22Rv1 (cell line): ENCODE data around the gene HEXA.

Experiments used
- H3K27ac ChIP-seq: fragments of 450-650 bp; 2 replicates; pipeline ENCODE4 v1.5.1; 2017
- CTCF ChIP-seq: fragments of 450-650 bp; IDR thresholded peaks from 2 replicates; pipeline ENCODE4 v1.5.1; 2017; ENCODE audit warnings: mild to moderate bottlenecking
- ZFX ChIP-seq: fragments of 450-650 bp; IDR thresholded peaks from 2 replicates; pipeline ENCODE4 v1.6.1; 2017; ENCODE audit warnings: antibody characterized with exemption, borderline replicate concordance

Gene HEXA

GRCh38 chr15:72372361-72372760, 3.5 kb downstream of the HEXA start:
- TF ChIP-seq CTCF (no peak), ZFX (no peak)

GRCh38 chr15:72369964-72370363, 5.8 kb downstream of the HEXA start:
- no peak overlapping the region for H3K27ac ChIP-seq
- no peak for TF ChIP-seq CTCF
- no peak for TF ChIP-seq ZFX

More at GRCh38 chr15:72372361-72372760, 3.5 kb downstream of the HEXA start:
- H3K27ac ChIP-seq: no peak overlapping the region

GRCh38 chr15:72368899-72369298, 6.9 kb downstream of the HEXA start:
- H3K27ac ChIP-seq: no peak overlapping the region
- TF ChIP-seq ZFX: no peak
- no peak for TF ChIP-seq CTCF

- H3K27ac ChIP-seq: no peak overlapping the region
- TF ChIP-seq CTCF (no peak), ZFX (no peak)
Observed at GRCh38 chr15:72368325-72368724, 7.5 kb downstream of the HEXA start.

GRCh38 chr15:72365844-72366243, 10.0 kb downstream of the HEXA start:
- TF ChIP-seq CTCF: no peak
- no peak for TF ChIP-seq ZFX
- H3K27ac ChIP-seq: no peak overlapping the region

- H3K27ac ChIP-seq: no peak overlapping the region
- TF ChIP-seq CTCF (no peak), ZFX (no peak)
Observed at GRCh38 chr15:72361176-72361575, 14.6 kb downstream of the HEXA start.

- no peak for TF ChIP-seq CTCF
- TF ChIP-seq ZFX: no peak
- no peak overlapping the region for H3K27ac ChIP-seq
Observed at GRCh38 chr15:72358650-72359171, 17.1 kb downstream of the HEXA start.
